DND-41 (cell line): Measurements from ENCODE around the gene EDAR.

ENCODE experiments used
- CTCF ChIP-seq: IDR thresholded peaks from 2 replicates; pipeline ENCODE4 v1.5.1; 2012; ENCODE audit warnings: borderline replicate concordance, low read length, moderate library complexity, mild to moderate bottlenecking; ENCODE audit not compliant: poor library complexity, severe bottlenecking; ENCODE audit errors: extremely low read depth
- EZH2 ChIP-seq: IDR thresholded peaks from 3 replicates; pipeline ENCODE4 v1.6.1; 2012; ENCODE audit warnings: borderline replicate concordance, low read depth, mild to moderate bottlenecking, moderate library complexity, low read length, inconsistent platforms; ENCODE audit not compliant: severe bottlenecking

GRCh38 chr2:108917526-108917925 lies 71.5 kb downstream of the EDAR start:
- TF ChIP-seq CTCF (no peak), EZH2 (no peak)
